Caco-2 (cell line): ENCODE measurements around the gene MSX1. TPM values are rescaled to one million over a fixed set of nuclear protein-coding genes. Genes with fewer than 3 reads are reported as not detected.

Source experiments
- BruUV-seq: library from RNA; stranded (reverse); fragments of 400-500 nt; replicated peaks from 2 replicates; lab custom pipeline; 2021; lab: Mats Ljungman, UMichigan
- CTCF ChIA-PET: fragments of 300-600 bp; sonication (Branson Sonifier 250); formaldehyde crosslinking; loops from one replicate; lab custom pipeline; 2022; ENCODE audit warnings: antibody characterized with exemption; lab: Charles Lee
- POLR2A ChIA-PET: fragments of 300-600 bp; sonication (Branson Sonifier 250); formaldehyde crosslinking; loops from one replicate; lab custom pipeline; 2022; ENCODE audit warnings: antibody characterized with exemption; lab: Charles Lee
- DNase-seq, 2 experiments: peaks; one replicate each; pipeline versions ENCODE4 v3.0.0 to v3.0.0-alpha.2; 2020 to 2022
- H3K27me3 ChIP-seq: replicated peaks from 2 replicates; pipeline ENCODE4 v1.6.0; 2011; ENCODE audit warnings: low read length; ENCODE audit not compliant: control insufficient read depth, insufficient read depth
- H3K36me3 ChIP-seq: 2 replicates; pipeline ENCODE4 v1.5.1; 2011; ENCODE audit warnings: low read length; ENCODE audit not compliant: control insufficient read depth, insufficient read depth
- H3K4me1 ChIP-seq: fragments of 250-450 bp; sonication (Bioruptor Pico); 2 replicates; pipeline ENCODE4 v1.5.1; 2020; ENCODE audit warnings: mild to moderate bottlenecking
- H3K4me3 ChIP-seq: 2 replicates; pipeline ENCODE4 v1.5.1; 2011; ENCODE audit warnings: low read depth, mild to moderate bottlenecking, control low read depth, low read length
- H3K9me3 ChIP-seq: fragments of 250-450 bp; sonication (Bioruptor Pico); 2 replicates; pipeline ENCODE4 v1.5.1; 2020; ENCODE audit warnings: mild to moderate bottlenecking, moderate library complexity
- H3K27ac Mint-ChIP-seq: one replicate; pipeline ENCODE4 v1.8.0; 2022; ENCODE audit warnings: mixed read lengths; ENCODE audit not compliant: unreplicated experiment
- H3K27me3 Mint-ChIP-seq: one replicate; pipeline ENCODE4 v1.8.0; 2022; ENCODE audit warnings: mixed read lengths; ENCODE audit not compliant: insufficient read depth, unreplicated experiment
- H3K36me3 Mint-ChIP-seq: one replicate; pipeline ENCODE4 v1.8.0; 2022; ENCODE audit warnings: mild to moderate bottlenecking, mixed read lengths; ENCODE audit not compliant: insufficient read depth, unreplicated experiment
- H3K4me1 Mint-ChIP-seq: one replicate; pipeline ENCODE4 v1.8.0; 2022; ENCODE audit warnings: low read depth, mixed read lengths; ENCODE audit not compliant: unreplicated experiment
- H3K4me3 Mint-ChIP-seq: one replicate; pipeline ENCODE4 v1.8.0; 2022; ENCODE audit warnings: mild to moderate bottlenecking, moderate library complexity, mixed read lengths; ENCODE audit not compliant: unreplicated experiment
- H3K9me3 Mint-ChIP-seq: one replicate; pipeline ENCODE4 v1.8.0; 2022; ENCODE audit warnings: mixed read lengths; ENCODE audit not compliant: unreplicated experiment
- intact Hi-C: fragments of 100-400 bp; cut with micrococcal nuclease; formaldehyde crosslinking; loops from one replicate; pipeline ENCODE4 v1.10.0; 2022; ENCODE audit not compliant: unreplicated experiment
- total RNA-seq: library from RNA; stranded (reverse); gene quantifications from 2 replicates; pipeline ENCODE4 v1.2.3, GENCODE V29; 2022
- TF ChIP-seq, protein P1 (sequence below), 2 experiments: fragments of 200-600 bp in 1 of 2; IDR thresholded peaks; 1 replicate in 1 of 2; 2 replicates in 1 of 2; pipeline versions ENCODE4 v1.5.1 to v1.8.0; 2011 to 2022; ENCODE audit warnings: antibody characterized with exemption in 1 of 2, control low read depth in 1 of 2, inconsistent platforms in 1 of 2, low read depth in 1 of 2, low read length in 1 of 2, mild to moderate bottlenecking in 1 of 2, moderate library complexity in 1 of 2; ENCODE audit not compliant: insufficient read depth in 1 of 2, severe bottlenecking in 1 of 2, unreplicated experiment in 1 of 2

MSX1 gene
- total RNA-seq, 1 experiment from 2014 or later = 35.1 TPM

DNA sequence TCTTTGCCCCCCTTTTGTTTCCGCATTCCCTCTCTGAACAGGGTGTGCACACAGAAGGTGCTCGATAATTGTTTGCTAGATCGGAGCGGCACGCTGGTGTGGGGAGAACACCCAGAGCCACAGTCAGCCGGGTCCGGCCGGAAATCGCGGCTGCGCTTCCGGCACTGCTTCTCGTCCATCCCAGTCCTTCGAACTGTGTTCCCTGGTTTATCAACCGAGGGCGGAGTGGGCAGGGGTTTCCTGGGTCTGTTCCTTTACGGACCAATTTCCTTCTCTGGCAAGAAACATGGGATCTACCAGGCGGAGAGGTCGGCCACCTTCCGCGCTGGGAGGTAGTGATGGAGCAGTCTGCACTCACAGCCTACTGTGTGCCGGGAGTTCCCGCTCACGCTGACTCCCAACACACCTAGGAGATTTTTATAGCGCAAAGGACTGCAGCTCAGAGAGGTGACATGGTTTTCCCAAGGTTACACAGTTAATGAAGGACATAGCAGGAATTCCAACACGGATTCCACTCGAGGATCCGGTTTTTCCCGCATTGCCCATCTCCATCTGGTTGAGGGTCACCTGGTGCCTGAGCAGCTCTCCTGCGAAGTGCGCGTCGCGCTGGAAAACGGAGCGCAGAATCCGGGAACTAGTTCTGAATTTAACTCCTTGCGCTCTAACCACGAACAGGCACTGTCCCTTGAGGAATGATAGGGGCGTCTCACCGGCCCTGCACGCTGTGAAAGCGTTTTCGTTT is 6.8 kb downstream of the MSX1 start:
- peaks cover 31% of the 10 kb centered on the region for H3K36me3 Mint-ChIP-seq
- Histone ChIP-seq H3K9me3 (no peaks in the 10 kb centered on the region), H3K4me3 (peak overlapping the region; percentile 65), H3K4me1 (no peaks in the 10 kb centered on the region), H3K36me3 (no peaks in the 10 kb centered on the region), H3K27me3 (no peaks in the 10 kb centered on the region)
- intact Hi-C loops = loop anchor here (10.0 kb wide), 2 partner anchors 201 to 271 kb away; no protein-coding TSS in a partner anchor
- peaks cover 4% of the 10 kb centered on the region for H3K27me3 Mint-ChIP-seq
- H3K4me3 Mint-ChIP-seq = peak overlapping the region; percentile 96
- H3K9me3 Mint-ChIP-seq = no peaks in the 10 kb centered on the region
- TF ChIP-seq, protein P1, sequence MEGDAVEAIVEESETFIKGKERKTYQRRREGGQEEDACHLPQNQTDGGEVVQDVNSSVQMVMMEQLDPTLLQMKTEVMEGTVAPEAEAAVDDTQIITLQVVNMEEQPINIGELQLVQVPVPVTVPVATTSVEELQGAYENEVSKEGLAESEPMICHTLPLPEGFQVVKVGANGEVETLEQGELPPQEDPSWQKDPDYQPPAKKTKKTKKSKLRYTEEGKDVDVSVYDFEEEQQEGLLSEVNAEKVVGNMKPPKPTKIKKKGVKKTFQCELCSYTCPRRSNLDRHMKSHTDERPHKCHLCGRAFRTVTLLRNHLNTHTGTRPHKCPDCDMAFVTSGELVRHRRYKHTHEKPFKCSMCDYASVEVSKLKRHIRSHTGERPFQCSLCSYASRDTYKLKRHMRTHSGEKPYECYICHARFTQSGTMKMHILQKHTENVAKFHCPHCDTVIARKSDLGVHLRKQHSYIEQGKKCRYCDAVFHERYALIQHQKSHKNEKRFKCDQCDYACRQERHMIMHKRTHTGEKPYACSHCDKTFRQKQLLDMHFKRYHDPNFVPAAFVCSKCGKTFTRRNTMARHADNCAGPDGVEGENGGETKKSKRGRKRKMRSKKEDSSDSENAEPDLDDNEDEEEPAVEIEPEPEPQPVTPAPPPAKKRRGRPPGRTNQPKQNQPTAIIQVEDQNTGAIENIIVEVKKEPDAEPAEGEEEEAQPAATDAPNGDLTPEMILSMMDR (IDR thresholded peaks at IDR 0.05; ENCODE audit: insufficient read depth in 1 of 2, low read depth in 1 of 2, low read length in 1 of 2, severe bottlenecking in 1 of 2, unreplicated experiment in 1 of 2) = no peak
- CTCF ChIA-PET = no interaction called here
- peak; percentile 64 to 68 for DNase-seq
- no peaks in the 10 kb centered on the region for H3K4me1 Mint-ChIP-seq
- peak overlapping the region; percentile 93 for H3K27ac Mint-ChIP-seq
- no TSS peak for BruUV-seq
- POLR2A ChIA-PET = no interaction called here

DNA sequence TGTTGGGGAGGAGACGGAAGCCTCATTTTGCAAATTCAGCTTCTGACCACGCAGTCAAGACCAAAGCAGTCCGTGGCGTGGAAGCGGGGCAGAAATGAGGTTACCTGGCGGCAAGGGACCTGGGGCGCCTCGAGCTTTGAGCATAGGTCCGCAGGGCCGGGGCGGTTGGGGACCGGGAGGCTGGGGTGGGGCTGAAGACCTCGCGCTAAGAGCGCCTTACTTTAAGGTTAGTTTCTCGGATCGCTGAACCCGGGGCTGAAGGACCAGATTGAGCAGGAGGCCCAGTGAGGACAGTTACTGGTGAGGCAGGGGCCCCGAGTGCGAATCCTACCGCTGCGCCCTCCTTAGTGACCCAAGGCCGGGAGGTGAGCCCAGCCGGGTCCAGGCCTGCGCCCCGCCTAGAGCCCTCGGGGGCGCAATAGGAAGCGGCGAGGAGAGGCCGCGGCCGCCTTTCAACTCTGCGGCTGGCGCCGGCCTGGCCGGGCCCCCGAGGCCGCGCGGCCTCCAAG is 7.5 kb downstream of the MSX1 start:
- no peaks in the 10 kb centered on the region for H3K4me1 ChIP-seq
- Mint-ChIP-seq H3K27me3 (peaks cover 4% of the 10 kb centered on the region), H3K4me3 (peak overlapping the region; percentile 96), H3K27ac (peak overlapping the region; percentile 93), H3K4me1 (no peaks in the 10 kb centered on the region), H3K9me3 (no peaks in the 10 kb centered on the region), H3K36me3 (peaks cover 29% of the 10 kb centered on the region)
- H3K4me3 ChIP-seq = peak overlapping the region; percentile 65
- no peaks in the 10 kb centered on the region for H3K27me3 ChIP-seq
- no peaks in the 10 kb centered on the region for H3K9me3 ChIP-seq
- intact Hi-C loops = loop anchor here (10.0 kb wide), 2 partner anchors 202 to 272 kb away; no protein-coding TSS in a partner anchor
- BruUV-seq = no TSS peak
- no peak for DNase-seq
- TF ChIP-seq, protein P1 (IDR thresholded peaks at IDR 0.05; ENCODE audit: insufficient read depth in 1 of 2, low read depth in 1 of 2, low read length in 1 of 2, severe bottlenecking in 1 of 2, unreplicated experiment in 1 of 2) = no peak
- no peaks in the 10 kb centered on the region for H3K36me3 ChIP-seq
- ChIA-PET CTCF (no interaction called here), POLR2A (no interaction called here)

DNA sequence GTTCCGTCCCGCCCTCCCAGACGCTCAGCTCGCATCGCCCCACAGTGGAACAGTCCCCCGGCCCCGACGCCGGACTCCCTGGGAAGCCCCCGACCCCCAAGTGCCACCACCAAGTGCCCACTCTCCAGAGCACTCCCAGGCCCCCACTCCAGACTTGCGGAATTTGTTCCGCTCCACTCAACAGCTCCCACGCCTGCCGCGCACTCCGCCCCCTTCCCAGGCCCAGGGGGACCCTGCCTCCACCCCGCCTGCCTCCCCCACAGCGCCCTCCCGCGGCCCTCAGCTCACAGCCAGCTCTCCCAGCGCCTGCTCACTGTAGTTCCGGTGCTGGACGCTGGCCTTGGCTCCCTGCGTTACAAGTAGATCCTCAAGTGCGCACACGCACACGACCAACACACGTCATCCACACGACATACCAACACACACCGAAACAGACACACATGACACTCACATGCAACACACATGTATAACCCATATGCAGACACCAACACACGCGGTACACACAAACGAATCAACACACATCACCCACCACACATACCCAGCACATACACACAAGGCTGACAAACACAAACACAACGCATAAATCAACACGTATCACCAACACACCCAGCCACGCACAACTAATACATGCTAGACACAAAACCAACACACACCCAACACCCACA is 8.0 kb downstream of the MSX1 start:
- CTCF ChIA-PET = no interaction called here
- Histone ChIP-seq H3K4me3 (no peak overlapping the region), H3K36me3 (no peaks in the 10 kb centered on the region), H3K4me1 (no peaks in the 10 kb centered on the region), H3K27me3 (no peaks in the 10 kb centered on the region), H3K9me3 (no peaks in the 10 kb centered on the region)
- intact Hi-C loops = loop anchor here (10.0 kb wide), 2 partner anchors 203 to 273 kb away; no protein-coding TSS in a partner anchor
- H3K27ac Mint-ChIP-seq = no peak overlapping the region
- peaks cover 4% of the 10 kb centered on the region for H3K27me3 Mint-ChIP-seq
- no TSS peak for BruUV-seq
- H3K4me1 Mint-ChIP-seq = no peaks in the 10 kb centered on the region
- H3K4me3 Mint-ChIP-seq = no peak overlapping the region
- DNase-seq = no peak
- POLR2A ChIA-PET = no interaction called here
- no peaks in the 10 kb centered on the region for H3K9me3 Mint-ChIP-seq
- TF ChIP-seq, protein P1 (IDR thresholded peaks at IDR 0.05; ENCODE audit: insufficient read depth in 1 of 2, low read depth in 1 of 2, low read length in 1 of 2, severe bottlenecking in 1 of 2, unreplicated experiment in 1 of 2) = no peak
- peaks cover 27% of the 10 kb centered on the region for H3K36me3 Mint-ChIP-seq
